Mesenchymal stem cell (in vitro differentiated cells and primary cell): ENCODE measurements around the gene CAPRIN2.

ENCODE experiments used
- DNase-seq: peaks from one replicate; pipeline ENCODE4 v3.0.0-alpha.2; 2013
- H2AFZ ChIP-seq: one replicate; pipeline ENCODE4 v1.6.1; 2013; ENCODE audit warnings: low read depth, mild to moderate bottlenecking, control low read depth, inconsistent platforms, low read length, moderate library complexity
- H2AK5ac ChIP-seq: 2 replicates; pipeline ENCODE4 v1.6.1; 2013; ENCODE audit warnings: low read length, moderate library complexity, mild to moderate bottlenecking, inconsistent platforms; ENCODE audit not compliant: severe bottlenecking
- H2BK120ac ChIP-seq: one replicate; pipeline ENCODE4 v1.6.1; 2013; ENCODE audit warnings: low read depth, mild to moderate bottlenecking, inconsistent platforms, low read length, moderate library complexity
- H2BK12ac ChIP-seq, 2 experiments: one replicate each; pipeline ENCODE4 v1.6.1; 2013; ENCODE audit warnings: inconsistent platforms in 2 of 2, low read length in 2 of 2, mild to moderate bottlenecking in 2 of 2, moderate library complexity in 2 of 2, control low read depth in 1 of 2
- H2BK15ac ChIP-seq: one replicate; pipeline ENCODE4 v1.6.1; 2013; ENCODE audit warnings: mild to moderate bottlenecking, low read depth, inconsistent platforms; ENCODE audit not compliant: poor library complexity, severe bottlenecking
- H2BK5ac ChIP-seq: 2 replicates; pipeline ENCODE4 v1.6.1; 2013; ENCODE audit warnings: low read depth, mild to moderate bottlenecking, low read length, control low read depth, inconsistent platforms; ENCODE audit not compliant: poor library complexity, severe bottlenecking
- H3K14ac ChIP-seq, 2 experiments: one replicate each; pipeline ENCODE4 v1.6.1; 2013; ENCODE audit warnings: inconsistent platforms in 2 of 2, low read length in 2 of 2, control low read depth in 1 of 2, mild to moderate bottlenecking in 1 of 2, moderate library complexity in 1 of 2
- H3K18ac ChIP-seq, 2 experiments: one replicate each; pipeline ENCODE4 v1.6.1; 2013; ENCODE audit warnings: inconsistent platforms in 2 of 2, low read length in 2 of 2, control low read depth in 1 of 2, low read depth in 1 of 2, mild to moderate bottlenecking in 1 of 2
- H3K23ac ChIP-seq, 2 experiments: one replicate each; pipeline ENCODE4 v1.6.1; 2013; ENCODE audit warnings: inconsistent platforms in 2 of 2, low read length in 2 of 2, mild to moderate bottlenecking in 2 of 2, moderate library complexity in 2 of 2, control low read depth in 1 of 2
- H3K27ac ChIP-seq: 2 replicates; pipeline ENCODE4 v1.5.1; 2013; ENCODE audit warnings: mild to moderate bottlenecking, moderate library complexity, low read length, control low read depth, inconsistent platforms; ENCODE audit not compliant: poor library complexity, severe bottlenecking
- H3K27me3 ChIP-seq, 2 experiments: 2 replicates each; pipeline versions ENCODE4 v1.6.1 to v1.7.0; 2013; ENCODE audit warnings: low read length in 2 of 2, mild to moderate bottlenecking in 2 of 2, moderate library complexity in 2 of 2, control low read depth in 1 of 2, inconsistent platforms in 1 of 2; ENCODE audit not compliant: control insufficient read depth in 1 of 2, insufficient read depth in 1 of 2
- H3K36me3 ChIP-seq, 2 experiments: 2 replicates each; pipeline versions ENCODE4 v1.6.1 to v1.7.0; 2013; ENCODE audit warnings: low read length in 2 of 2, control low read depth in 1 of 2, inconsistent platforms in 1 of 2, low read depth in 1 of 2, mild to moderate bottlenecking in 1 of 2; ENCODE audit not compliant: insufficient read depth in 2 of 2, control insufficient read depth in 1 of 2
- H3K4ac ChIP-seq, 2 experiments: one replicate each; pipeline ENCODE4 v1.6.1; 2013; ENCODE audit warnings: inconsistent platforms in 2 of 2, low read length in 2 of 2, mild to moderate bottlenecking in 2 of 2, moderate library complexity in 2 of 2, control low read depth in 1 of 2, low read depth in 1 of 2
- H3K4me1 ChIP-seq: 2 replicates; pipeline ENCODE4 v1.6.1; 2013; ENCODE audit warnings: low read depth, low read length, control low read depth; ENCODE audit not compliant: control insufficient read depth, insufficient read depth
- H3K4me2 ChIP-seq: 2 replicates; pipeline ENCODE4 v1.6.1; 2013; ENCODE audit warnings: low read length, mild to moderate bottlenecking, inconsistent platforms; ENCODE audit not compliant: poor library complexity, severe bottlenecking
- H3K4me3 ChIP-seq, 2 experiments: 2 replicates each; pipeline versions ENCODE4 v1.5.1 to v1.7.0; 2013; ENCODE audit warnings: low read length in 2 of 2, mild to moderate bottlenecking in 2 of 2, control low read depth in 1 of 2, low read depth in 1 of 2; ENCODE audit not compliant: insufficient read depth in 1 of 2
- H3K79me1 ChIP-seq: replicated peaks from 2 replicates; pipeline ENCODE4 v1.6.1; 2013; ENCODE audit warnings: mild to moderate bottlenecking, control low read depth, low read length, inconsistent platforms; ENCODE audit not compliant: poor library complexity, severe bottlenecking
- H3K9ac ChIP-seq: 2 replicates; pipeline ENCODE4 v1.7.0; 2013; ENCODE audit warnings: mild to moderate bottlenecking, low read length, moderate library complexity
- H3K9me3 ChIP-seq: 2 replicates; pipeline ENCODE4 v1.7.0; 2013; ENCODE audit warnings: mild to moderate bottlenecking, low read length; ENCODE audit not compliant: control insufficient read depth
- H4K8ac ChIP-seq: one replicate; pipeline ENCODE4 v1.6.1; 2013; ENCODE audit warnings: inconsistent platforms, mild to moderate bottlenecking, low read length, moderate library complexity
- H4K91ac ChIP-seq: one replicate; pipeline ENCODE4 v1.6.1; 2013; ENCODE audit warnings: mild to moderate bottlenecking, low read length, inconsistent platforms
- WGBS: methylation state at CpG from one replicate; pipeline ENCODE4 v1.1.7; 2013; ENCODE audit warnings: mixed read lengths; 5-methylcytosine and 5-hydroxymethylcytosine counted together

Gene CAPRIN2

GRCh38 chr12:30753233-30753632 is 1.5 kb downstream of the CAPRIN2 start:
- H2BK5ac ChIP-seq = no peak overlapping the region
- H3K23ac ChIP-seq = no peak overlapping the region
- no peak overlapping the region for H2AFZ ChIP-seq
- H3K18ac ChIP-seq = no peak overlapping the region
- H4K91ac ChIP-seq = no peak overlapping the region
- H3K27ac ChIP-seq = no peak overlapping the region
- H3K14ac ChIP-seq = no peak overlapping the region
- WGBS = 58% methylated on average over 3 of the region's 3 CpGs
- no peak overlapping the region for H3K4ac ChIP-seq
- H3K9me3 ChIP-seq = no peaks in the 10 kb centered on the region
- H3K27me3 ChIP-seq = no peaks in the 10 kb centered on the region
- H3K36me3 ChIP-seq = peaks cover 0 to 15% of the 10 kb centered on the region in 2 experiments
- H2AK5ac ChIP-seq = no peak overlapping the region
- peaks cover 18% of the 10 kb centered on the region for H3K79me1 ChIP-seq
- H2BK12ac ChIP-seq = no peak overlapping the region
- H3K9ac ChIP-seq = peak overlapping the region; percentile 93
- H3K4me1 ChIP-seq = peaks cover 9% of the 10 kb centered on the region
- H3K4me2 ChIP-seq = peak overlapping the region; percentile 64
- H2BK120ac ChIP-seq = no peak overlapping the region
- no peak overlapping the region for H2BK15ac ChIP-seq
- H4K8ac ChIP-seq = peak overlapping the region; percentile 62
- DNase-seq = peak; percentile 75
- peak overlapping the region in 1 of 2 experiments; percentile 94 for H3K4me3 ChIP-seq

- 20% methylated on average over 1 of the region's 3 CpGs for WGBS
- H3K9ac ChIP-seq = no peak overlapping the region
- no peak overlapping the region for H3K23ac ChIP-seq
Measured at GRCh38 chr12:30752255-30752654, 2.5 kb downstream of the CAPRIN2 start.

GRCh38 chr12:30748147-30748546 is 6.6 kb downstream of the CAPRIN2 start:
- no peak overlapping the region for H2AK5ac ChIP-seq
- H2BK12ac ChIP-seq = no peak overlapping the region
- H2AFZ ChIP-seq = no peak overlapping the region
- no peak overlapping the region for H3K4me3 ChIP-seq
- peaks cover 4 to 33% of the 10 kb centered on the region in 2 experiments for H3K36me3 ChIP-seq
- H3K14ac ChIP-seq = no peak overlapping the region
- WGBS = 95% methylated on average over 2 of the region's 2 CpGs
- no peaks in the 10 kb centered on the region for H3K27me3 ChIP-seq
- H3K18ac ChIP-seq = no peak overlapping the region
- no peak overlapping the region for H4K91ac ChIP-seq
- no peak overlapping the region for H3K4ac ChIP-seq
- no peak overlapping the region for H3K4me2 ChIP-seq
- H3K9me3 ChIP-seq = no peaks in the 10 kb centered on the region
- H2BK15ac ChIP-seq = no peak overlapping the region
- H2BK5ac ChIP-seq = no peak overlapping the region
- no peak overlapping the region for H2BK120ac ChIP-seq
- no peak for DNase-seq
- H3K9ac ChIP-seq = no peak overlapping the region
- H4K8ac ChIP-seq = no peak overlapping the region
- H3K4me1 ChIP-seq = peaks cover 2% of the 10 kb centered on the region
- no peak overlapping the region for H3K27ac ChIP-seq
- no peak overlapping the region for H3K23ac ChIP-seq
- peaks cover 20% of the 10 kb centered on the region for H3K79me1 ChIP-seq

More at GRCh38 chr12:30752255-30752654, 2.5 kb downstream of the CAPRIN2 start:
- Histone ChIP-seq H3K4ac (no peak overlapping the region), H2AFZ (no peak overlapping the region), H3K14ac (no peak overlapping the region), H3K27ac (no peak overlapping the region), H3K27me3 (no peaks in the 10 kb centered on the region), H2BK5ac (no peak overlapping the region), H3K4me3 (no peak overlapping the region), H4K91ac (no peak overlapping the region), H2BK15ac (no peak overlapping the region), H2BK120ac (no peak overlapping the region), H2AK5ac (no peak overlapping the region), H3K79me1 (peaks cover 21% of the 10 kb centered on the region), H3K36me3 (peaks cover 3 to 15% of the 10 kb centered on the region in 2 experiments), H4K8ac (no peak overlapping the region), H3K9me3 (no peaks in the 10 kb centered on the region), H2BK12ac (no peak overlapping the region), H3K4me2 (no peak overlapping the region), H3K4me1 (peaks cover 9% of the 10 kb centered on the region), H3K18ac (no peak overlapping the region)
- no peak for DNase-seq

GRCh38 chr12:30746190-30746589 is 8.6 kb downstream of the CAPRIN2 start:
- Histone ChIP-seq H2BK120ac (no peak overlapping the region), H3K18ac (no peak overlapping the region), H3K4me3 (no peak overlapping the region), H2BK15ac (no peak overlapping the region), H4K8ac (no peak overlapping the region), H4K91ac (no peak overlapping the region), H2AFZ (no peak overlapping the region), H3K4me2 (no peak overlapping the region), H3K79me1 (peaks cover 17% of the 10 kb centered on the region), H2AK5ac (no peak overlapping the region), H3K27me3 (no peaks in the 10 kb centered on the region), H3K36me3 (peaks cover 4 to 40% of the 10 kb centered on the region in 2 experiments), H3K27ac (no peak overlapping the region), H2BK12ac (no peak overlapping the region), H3K4me1 (no peaks in the 10 kb centered on the region), H3K14ac (no peak overlapping the region), H3K9ac (no peak overlapping the region), H3K4ac (no peak overlapping the region), H3K9me3 (no peaks in the 10 kb centered on the region), H2BK5ac (no peak overlapping the region), H3K23ac (no peak overlapping the region)
- WGBS = 95% methylated on average over 2 of the region's 4 CpGs
- no peak for DNase-seq
